ENCODE measurements around the gene KIF2A.
A peak's percentile ranks its signal among the peaks of the same experiment; 100 is the strongest.
"Not testable (repeated sequence)": the region's sequence is repeated elsewhere in the genome, so short reads cannot be mapped to it uniquely, and the experiment has no call there.

DNA sequence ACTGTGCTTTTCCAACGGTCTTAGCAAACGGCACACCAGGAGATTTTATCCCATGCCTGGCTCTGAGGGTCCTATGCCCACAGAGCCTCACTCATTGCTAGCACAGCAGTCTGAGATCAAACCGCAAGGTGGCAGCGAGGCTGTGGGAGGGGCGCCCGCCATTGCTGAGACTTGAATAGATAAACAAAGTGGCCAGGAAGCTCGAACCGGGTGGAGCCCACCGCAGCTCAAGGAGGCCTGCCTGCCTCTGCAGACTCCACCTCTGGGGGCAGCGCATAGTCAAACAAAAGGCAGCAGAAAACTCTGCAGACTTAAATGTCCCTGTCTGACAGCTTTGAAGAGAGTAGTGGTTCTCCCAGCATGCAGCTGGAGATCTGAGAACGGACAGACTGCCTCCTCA is 14.2 kb upstream of the KIF2A start:
- TF ChIP-seq, protein P1, sequence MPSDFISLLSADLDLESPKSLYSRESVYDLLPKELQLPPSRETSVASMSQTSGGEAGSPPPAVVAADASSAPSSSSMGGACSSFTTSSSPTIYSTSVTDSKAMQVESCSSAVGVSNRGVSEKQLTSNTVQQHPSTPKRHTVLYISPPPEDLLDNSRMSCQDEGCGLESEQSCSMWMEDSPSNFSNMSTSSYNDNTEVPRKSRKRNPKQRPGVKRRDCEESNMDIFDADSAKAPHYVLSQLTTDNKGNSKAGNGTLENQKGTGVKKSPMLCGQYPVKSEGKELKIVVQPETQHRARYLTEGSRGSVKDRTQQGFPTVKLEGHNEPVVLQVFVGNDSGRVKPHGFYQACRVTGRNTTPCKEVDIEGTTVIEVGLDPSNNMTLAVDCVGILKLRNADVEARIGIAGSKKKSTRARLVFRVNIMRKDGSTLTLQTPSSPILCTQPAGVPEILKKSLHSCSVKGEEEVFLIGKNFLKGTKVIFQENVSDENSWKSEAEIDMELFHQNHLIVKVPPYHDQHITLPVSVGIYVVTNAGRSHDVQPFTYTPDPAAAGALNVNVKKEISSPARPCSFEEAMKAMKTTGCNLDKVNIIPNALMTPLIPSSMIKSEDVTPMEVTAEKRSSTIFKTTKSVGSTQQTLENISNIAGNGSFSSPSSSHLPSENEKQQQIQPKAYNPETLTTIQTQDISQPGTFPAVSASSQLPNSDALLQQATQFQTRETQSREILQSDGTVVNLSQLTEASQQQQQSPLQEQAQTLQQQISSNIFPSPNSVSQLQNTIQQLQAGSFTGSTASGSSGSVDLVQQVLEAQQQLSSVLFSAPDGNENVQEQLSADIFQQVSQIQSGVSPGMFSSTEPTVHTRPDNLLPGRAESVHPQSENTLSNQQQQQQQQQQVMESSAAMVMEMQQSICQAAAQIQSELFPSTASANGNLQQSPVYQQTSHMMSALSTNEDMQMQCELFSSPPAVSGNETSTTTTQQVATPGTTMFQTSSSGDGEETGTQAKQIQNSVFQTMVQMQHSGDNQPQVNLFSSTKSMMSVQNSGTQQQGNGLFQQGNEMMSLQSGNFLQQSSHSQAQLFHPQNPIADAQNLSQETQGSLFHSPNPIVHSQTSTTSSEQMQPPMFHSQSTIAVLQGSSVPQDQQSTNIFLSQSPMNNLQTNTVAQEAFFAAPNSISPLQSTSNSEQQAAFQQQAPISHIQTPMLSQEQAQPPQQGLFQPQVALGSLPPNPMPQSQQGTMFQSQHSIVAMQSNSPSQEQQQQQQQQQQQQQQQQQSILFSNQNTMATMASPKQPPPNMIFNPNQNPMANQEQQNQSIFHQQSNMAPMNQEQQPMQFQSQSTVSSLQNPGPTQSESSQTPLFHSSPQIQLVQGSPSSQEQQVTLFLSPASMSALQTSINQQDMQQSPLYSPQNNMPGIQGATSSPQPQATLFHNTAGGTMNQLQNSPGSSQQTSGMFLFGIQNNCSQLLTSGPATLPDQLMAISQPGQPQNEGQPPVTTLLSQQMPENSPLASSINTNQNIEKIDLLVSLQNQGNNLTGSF (CRISPR knock-in tag; IDR thresholded peaks at IDR 0.05), result not testable (repeated sequence)
- TF ChIP-seq EZH2 (conservative IDR thresholded peaks at IDR 0.05; ENCODE audit: low read depth, low read length); POLR2A (IDR thresholded peaks at IDR 0.05; ENCODE audit: insufficient read depth in 1 of 2, low read depth in 2 of 2, low read length in 2 of 2); ZNF337 (CRISPR knock-in tag; IDR thresholded peaks at IDR 0.05; ENCODE audit: borderline replicate concordance, low read depth); ZGPAT (CRISPR knock-in tag; IDR thresholded peaks at IDR 0.05); TAF1 (CRISPR knock-in tag; IDR thresholded peaks at IDR 0.05); TARDBP (CRISPR knock-in tag; IDR thresholded peaks at IDR 0.05); FOXJ3 (CRISPR knock-in tag; IDR thresholded peaks at IDR 0.05; ENCODE audit: borderline replicate concordance); MXI1 (IDR thresholded peaks at IDR 0.05; ENCODE audit: borderline replicate concordance, low read depth, low read length); ZNF446 (CRISPR knock-in tag; IDR thresholded peaks at IDR 0.05); FOSL2 (CRISPR knock-in tag; IDR thresholded peaks at IDR 0.05): not testable (repeated sequence)
- TF ChIP-seq, protein P2, sequence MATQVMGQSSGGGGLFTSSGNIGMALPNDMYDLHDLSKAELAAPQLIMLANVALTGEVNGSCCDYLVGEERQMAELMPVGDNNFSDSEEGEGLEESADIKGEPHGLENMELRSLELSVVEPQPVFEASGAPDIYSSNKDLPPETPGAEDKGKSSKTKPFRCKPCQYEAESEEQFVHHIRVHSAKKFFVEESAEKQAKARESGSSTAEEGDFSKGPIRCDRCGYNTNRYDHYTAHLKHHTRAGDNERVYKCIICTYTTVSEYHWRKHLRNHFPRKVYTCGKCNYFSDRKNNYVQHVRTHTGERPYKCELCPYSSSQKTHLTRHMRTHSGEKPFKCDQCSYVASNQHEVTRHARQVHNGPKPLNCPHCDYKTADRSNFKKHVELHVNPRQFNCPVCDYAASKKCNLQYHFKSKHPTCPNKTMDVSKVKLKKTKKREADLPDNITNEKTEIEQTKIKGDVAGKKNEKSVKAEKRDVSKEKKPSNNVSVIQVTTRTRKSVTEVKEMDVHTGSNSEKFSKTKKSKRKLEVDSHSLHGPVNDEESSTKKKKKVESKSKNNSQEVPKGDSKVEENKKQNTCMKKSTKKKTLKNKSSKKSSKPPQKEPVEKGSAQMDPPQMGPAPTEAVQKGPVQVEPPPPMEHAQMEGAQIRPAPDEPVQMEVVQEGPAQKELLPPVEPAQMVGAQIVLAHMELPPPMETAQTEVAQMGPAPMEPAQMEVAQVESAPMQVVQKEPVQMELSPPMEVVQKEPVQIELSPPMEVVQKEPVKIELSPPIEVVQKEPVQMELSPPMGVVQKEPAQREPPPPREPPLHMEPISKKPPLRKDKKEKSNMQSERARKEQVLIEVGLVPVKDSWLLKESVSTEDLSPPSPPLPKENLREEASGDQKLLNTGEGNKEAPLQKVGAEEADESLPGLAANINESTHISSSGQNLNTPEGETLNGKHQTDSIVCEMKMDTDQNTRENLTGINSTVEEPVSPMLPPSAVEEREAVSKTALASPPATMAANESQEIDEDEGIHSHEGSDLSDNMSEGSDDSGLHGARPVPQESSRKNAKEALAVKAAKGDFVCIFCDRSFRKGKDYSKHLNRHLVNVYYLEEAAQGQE (IDR thresholded peaks at IDR 0.05; ENCODE audit: borderline replicate concordance in 1 of 2, low read depth in 1 of 2, low read length in 2 of 2), result not testable (repeated sequence)
- TF ChIP-seq, protein P3, sequence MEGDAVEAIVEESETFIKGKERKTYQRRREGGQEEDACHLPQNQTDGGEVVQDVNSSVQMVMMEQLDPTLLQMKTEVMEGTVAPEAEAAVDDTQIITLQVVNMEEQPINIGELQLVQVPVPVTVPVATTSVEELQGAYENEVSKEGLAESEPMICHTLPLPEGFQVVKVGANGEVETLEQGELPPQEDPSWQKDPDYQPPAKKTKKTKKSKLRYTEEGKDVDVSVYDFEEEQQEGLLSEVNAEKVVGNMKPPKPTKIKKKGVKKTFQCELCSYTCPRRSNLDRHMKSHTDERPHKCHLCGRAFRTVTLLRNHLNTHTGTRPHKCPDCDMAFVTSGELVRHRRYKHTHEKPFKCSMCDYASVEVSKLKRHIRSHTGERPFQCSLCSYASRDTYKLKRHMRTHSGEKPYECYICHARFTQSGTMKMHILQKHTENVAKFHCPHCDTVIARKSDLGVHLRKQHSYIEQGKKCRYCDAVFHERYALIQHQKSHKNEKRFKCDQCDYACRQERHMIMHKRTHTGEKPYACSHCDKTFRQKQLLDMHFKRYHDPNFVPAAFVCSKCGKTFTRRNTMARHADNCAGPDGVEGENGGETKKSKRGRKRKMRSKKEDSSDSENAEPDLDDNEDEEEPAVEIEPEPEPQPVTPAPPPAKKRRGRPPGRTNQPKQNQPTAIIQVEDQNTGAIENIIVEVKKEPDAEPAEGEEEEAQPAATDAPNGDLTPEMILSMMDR (CRISPR knock-in tag; IDR thresholded peaks at IDR 0.05), result peak; percentile 33
- TF ChIP-seq, protein P4, sequence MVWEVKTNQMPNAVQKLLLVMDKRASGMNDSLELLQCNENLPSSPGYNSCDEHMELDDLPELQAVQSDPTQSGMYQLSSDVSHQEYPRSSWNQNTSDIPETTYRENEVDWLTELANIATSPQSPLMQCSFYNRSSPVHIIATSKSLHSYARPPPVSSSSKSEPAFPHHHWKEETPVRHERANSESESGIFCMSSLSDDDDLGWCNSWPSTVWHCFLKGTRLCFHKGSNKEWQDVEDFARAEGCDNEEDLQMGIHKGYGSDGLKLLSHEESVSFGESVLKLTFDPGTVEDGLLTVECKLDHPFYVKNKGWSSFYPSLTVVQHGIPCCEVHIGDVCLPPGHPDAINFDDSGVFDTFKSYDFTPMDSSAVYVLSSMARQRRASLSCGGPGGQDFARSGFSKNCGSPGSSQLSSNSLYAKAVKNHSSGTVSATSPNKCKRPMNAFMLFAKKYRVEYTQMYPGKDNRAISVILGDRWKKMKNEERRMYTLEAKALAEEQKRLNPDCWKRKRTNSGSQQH (CRISPR knock-in tag; IDR thresholded peaks at IDR 0.05; ENCODE audit: low read depth), result not testable (repeated sequence)
